ENCODE measurements around the gene STMN3.

DNA sequence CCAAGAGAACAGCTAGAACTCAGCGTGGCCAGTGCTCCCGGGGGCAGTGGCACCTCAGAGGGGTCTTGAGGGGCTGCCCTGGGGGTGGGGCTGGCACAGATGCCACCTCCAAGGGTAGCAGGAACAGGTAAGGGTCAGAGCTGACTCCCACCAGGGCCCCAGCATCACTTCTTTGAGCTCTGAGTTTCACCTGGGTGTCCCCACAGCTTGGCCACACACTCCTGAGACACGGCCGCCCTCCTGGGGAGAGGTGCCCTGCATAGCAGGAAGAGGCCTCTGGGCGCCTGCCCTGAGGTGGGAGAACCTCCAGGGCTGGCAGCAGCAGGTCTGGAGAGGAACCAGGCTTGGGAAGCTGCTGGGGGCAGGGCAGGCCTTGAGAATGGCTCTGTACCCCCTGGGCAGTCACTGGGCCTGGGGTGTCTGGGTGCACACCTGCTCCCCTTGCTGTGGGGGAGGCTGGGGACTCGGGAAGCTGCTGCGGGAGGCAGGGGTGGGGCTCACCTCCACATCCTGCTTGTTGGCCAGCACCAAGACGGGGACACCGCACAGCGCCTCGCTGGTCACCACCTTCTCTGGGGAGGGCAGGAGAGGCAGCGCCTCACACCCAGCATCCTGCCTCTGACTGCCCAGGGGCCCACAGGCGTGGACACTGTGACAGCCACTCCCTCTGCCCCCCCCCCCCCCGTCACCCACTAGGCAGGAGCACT is 48.3 kb upstream of the STMN3 start:
- TF ChIP-seq, protein P1, sequence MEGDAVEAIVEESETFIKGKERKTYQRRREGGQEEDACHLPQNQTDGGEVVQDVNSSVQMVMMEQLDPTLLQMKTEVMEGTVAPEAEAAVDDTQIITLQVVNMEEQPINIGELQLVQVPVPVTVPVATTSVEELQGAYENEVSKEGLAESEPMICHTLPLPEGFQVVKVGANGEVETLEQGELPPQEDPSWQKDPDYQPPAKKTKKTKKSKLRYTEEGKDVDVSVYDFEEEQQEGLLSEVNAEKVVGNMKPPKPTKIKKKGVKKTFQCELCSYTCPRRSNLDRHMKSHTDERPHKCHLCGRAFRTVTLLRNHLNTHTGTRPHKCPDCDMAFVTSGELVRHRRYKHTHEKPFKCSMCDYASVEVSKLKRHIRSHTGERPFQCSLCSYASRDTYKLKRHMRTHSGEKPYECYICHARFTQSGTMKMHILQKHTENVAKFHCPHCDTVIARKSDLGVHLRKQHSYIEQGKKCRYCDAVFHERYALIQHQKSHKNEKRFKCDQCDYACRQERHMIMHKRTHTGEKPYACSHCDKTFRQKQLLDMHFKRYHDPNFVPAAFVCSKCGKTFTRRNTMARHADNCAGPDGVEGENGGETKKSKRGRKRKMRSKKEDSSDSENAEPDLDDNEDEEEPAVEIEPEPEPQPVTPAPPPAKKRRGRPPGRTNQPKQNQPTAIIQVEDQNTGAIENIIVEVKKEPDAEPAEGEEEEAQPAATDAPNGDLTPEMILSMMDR (IDR thresholded peaks at IDR 0.05) = no peak
- TF ChIP-seq POLR2A (IDR thresholded peaks at IDR 0.05) = no peak

Data from lower leg skin (tissue), 3 donors.